DMS79 (cell line): ENCODE results near the gene UMPS.
"Not testable (repeated sequence)": the region's sequence is repeated elsewhere in the genome, so short reads cannot be mapped to it uniquely, and the experiment has no call there.

Experiments
- DNase-seq: peaks from one replicate; lab custom pipeline; 2025; lab: John Stamatoyannopoulos, UW

UMPS gene

GRCh38 chr3:124707223-124707622 is 23.0 kb upstream of the UMPS start:
- not testable (repeated sequence) for DNase-seq

- DNase-seq = no peak
Measured at GRCh38 chr3:124707656-124708062, 22.6 kb upstream of the UMPS start.

DNA sequence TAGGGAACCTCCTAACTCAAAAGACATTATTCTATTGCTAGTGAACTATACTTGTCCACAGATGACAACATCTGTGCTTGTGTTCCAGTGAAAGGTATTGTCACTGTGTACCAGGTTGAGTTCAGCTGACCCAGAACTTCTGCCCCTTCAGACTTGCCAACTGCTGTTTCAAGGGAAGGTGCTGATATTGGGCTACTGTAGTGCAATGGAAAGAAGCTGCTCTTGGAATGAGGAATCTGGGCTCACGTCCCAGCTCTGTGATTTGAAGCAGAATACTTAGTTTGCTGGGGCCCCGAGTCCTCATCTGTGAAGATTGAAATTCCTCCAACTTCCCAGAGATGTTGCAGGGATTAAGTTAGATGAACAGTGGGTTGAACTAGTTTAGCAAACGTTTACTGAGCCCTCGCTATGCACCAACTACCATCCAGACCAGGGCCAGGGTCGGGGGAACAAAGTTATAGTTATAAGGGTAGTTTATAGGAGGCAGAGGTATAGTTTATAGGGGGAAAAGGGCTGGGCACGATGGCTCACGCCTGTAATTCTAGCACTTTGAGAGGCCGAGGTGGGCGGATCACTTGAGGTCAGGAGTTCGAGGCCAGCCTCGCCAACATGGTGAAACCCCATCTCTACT is 15.9 kb upstream of the UMPS start:
- no peak for DNase-seq

DNA sequence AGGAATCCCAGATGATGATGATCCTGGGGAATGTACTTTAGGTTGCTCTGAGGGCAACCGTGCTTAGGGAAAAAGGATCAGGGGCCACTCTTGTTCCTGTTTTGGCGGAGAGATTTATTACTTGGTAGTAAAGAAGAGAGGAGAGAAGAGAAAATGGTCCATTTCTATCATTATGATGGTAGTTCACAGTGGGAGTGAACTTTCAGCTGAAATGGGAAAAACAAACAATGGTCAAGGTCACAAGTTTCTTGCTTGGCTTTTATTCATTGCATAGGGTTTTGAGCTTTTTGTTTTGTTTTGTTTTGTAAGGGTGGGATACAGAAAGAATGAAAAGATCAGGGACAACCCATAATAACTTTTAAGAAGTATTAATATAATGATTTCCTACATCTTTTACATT is 7.7 kb upstream of the UMPS start:
- DNase-seq = no peak

DNA sequence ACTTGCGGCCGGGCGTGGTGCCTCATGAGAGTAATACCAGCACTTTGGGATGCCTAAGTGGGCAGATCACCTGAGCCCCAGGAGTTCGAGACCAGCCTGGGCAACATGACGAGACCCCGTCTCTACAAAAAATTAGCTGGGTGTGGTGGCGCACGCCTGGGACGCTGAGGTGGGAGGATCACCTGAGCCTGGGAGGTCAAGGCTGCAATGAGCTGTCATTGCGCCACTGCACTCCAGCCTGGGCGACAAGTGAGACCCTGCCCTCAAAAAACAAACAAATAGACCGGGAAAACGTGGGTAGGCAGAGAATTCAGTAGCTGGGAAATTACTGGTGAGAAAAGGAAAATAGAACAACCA is 667 bp downstream of the UMPS start:
- no peak for DNase-seq

DNA sequence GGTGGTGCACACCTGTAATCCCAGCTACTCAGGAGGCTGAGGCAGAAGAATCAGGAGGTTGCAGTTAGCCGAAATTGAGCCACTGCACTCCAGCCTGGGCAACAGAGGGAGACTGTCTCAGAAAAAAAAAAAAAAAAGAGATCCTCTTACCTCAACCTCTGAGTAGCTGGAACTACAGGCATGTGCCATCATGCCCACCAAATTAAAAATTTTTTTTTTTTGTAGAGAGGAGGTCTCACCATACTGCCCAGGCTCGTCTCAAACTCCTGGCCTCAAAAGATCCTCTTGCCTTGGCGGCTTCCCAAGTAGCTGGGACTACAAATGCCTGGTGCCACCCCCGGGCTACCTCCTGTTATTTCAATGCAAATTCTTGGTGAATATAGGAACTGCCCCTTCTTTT is 1.5 kb downstream of the UMPS start:
- DNase-seq = no peak

GRCh38 chr3:124741027-124741426 is 10.8 kb downstream of the UMPS start:
- no peak for DNase-seq

- DNase-seq = no peak
Measured at GRCh38 chr3:124745756-124746155, 15.5 kb downstream of the UMPS start.

- DNase-seq = no peak
Measured at GRCh38 chr3:124747111-124747981, 17.1 kb downstream of the UMPS start.

GRCh38 chr3:124748560-124749198 is 18.4 kb downstream of the UMPS start:
- DNase-seq = no peak

DNA sequence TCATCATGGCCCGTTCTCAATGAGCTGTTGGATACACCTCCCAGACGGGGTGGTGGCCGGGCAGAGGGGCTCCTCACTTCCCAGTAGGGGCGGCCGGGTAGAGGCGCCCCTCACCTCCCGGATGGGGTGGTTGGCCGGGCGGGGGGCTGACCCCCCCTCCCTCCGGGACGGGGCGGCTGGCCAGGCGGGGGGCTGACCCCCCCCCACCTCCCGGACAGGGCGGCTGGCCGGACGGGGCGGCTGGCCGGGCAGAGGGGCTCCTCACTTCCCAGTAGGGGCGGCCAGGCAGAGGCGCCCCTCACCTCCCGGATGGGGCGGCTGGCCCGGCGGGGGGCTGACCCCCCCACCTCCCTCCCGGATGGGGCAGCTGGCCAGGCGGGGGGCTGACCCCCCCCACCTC is 19.6 kb downstream of the UMPS start:
- DNase-seq = not testable (repeated sequence)

DNA sequence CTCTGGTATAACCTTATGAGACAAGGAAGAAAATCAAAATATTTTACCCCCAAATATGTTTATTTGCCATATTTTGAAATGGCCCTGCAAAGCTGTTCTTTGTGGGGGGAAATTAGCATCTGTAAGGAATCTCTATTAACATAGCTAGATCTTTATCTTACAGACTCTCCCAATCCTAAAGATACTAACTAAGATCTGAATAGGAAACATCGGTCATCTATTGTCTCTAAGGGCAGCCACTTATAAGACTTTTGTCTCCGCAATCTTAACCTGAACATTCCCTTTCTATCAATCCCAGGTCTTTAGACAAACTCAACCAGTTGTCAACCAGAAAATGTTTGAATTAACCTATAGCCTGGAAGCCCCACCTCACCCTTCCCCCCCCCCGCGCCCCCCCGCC is 21.2 kb downstream of the UMPS start:
- DNase-seq = no peak

GRCh38 chr3:124752051-124752450 is 21.8 kb downstream of the UMPS start:
- DNase-seq = no peak

- DNase-seq = not testable (repeated sequence)
Measured at GRCh38 chr3:124757926-124758325, 27.7 kb downstream of the UMPS start.

GRCh38 chr3:124758851-124759635 is 28.8 kb downstream of the UMPS start:
- DNase-seq = no peak

- no peak for DNase-seq
Measured at GRCh38 chr3:124759666-124760401, 29.6 kb downstream of the UMPS start.

GRCh38 chr3:124760601-124761000 is 30.3 kb downstream of the UMPS start:
- DNase-seq = no peak

DNA sequence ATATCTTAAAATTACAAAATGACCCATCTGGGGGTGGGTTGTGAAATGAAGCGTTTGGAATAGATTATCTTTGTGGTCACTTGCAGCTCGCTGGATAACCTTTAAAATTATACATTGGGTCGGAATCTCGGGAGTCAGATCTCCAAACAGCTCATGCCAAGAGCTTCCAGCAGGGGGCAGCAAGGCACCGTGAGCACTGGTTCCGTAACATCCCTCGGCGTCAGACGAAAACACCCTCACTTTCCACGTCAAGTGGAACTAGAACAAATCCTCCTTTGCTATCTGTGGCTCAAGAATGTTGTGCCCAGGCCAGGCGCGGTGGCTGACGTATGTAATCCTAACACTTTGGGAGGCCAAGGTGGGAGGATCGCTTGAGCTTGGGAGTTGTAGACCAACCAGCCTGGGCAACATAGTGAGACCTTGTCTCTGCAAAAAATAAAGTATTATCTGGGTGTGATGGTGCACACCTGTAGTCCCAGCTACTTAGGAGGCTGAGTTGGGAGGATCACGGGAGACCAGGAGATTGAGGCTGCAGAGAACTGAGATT is 31.1 kb downstream of the UMPS start:
- DNase-seq = peak; percentile 49

GRCh38 chr3:124761935-124762660 is 31.8 kb downstream of the UMPS start:
- no peak for DNase-seq

- no peak for DNase-seq
Measured at GRCh38 chr3:124762661-124763011, 32.4 kb downstream of the UMPS start.

DNA sequence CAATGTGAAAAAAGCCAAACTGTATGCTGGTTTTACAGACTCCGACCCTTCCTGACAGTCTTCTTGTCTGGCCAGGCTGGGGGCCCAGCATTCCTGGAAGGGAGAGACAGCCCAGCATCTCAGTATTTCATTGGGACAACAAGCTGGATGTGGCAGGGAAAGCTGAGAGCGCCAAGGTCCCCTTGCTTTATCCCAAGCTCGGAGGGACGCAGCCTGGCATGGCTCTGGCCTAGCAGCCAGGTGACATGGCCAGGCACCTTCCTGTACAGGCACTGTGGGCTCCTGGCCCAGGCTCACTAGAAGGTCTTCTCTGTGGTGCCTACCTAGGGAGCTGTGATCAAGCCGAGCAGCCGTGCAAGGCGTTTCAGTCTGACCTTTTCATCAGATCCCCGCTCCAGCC is 33.0 kb downstream of the UMPS start:
- no peak for DNase-seq
